ENCODE measurements around the gene THEMIS.

THEMIS gene

DNA sequence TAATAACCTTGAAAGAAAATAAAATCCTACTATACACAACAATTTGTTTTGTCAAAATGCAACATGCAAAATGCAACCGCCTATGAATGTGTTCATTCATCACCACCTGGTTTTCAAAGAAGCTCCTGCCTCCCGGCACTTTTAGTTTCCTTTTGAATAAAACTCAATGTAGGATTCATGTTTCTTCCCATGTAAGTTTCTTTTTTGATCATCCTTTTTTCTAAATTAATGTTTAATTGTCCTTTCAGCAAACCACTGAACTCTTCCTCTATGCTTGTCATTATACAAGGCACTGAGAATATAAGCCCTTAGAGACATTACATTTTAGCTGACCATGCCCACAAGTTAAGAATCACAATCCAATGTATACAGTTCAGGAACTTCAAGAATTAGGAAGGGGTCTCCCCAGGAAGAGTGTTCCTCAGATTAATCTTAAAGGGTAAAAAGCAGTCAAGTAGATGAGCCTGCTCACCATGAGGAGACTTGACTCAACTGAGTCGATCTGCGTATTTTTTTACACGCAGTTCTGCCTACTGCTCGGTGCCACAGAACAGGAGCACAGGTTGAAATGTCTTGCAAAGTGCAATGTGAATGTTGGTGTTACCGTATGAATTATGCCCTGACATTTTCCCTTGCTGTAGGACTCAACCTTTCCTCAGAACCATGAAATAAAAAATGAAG, 7.2 kb upstream of the THEMIS start:
- no peak for TF ChIP-seq CEBPB (IDR thresholded peaks at IDR 0.05)
- no peak for TF ChIP-seq TEAD4 (IDR thresholded peaks at IDR 0.05)
- TF ChIP-seq MAX (IDR thresholded peaks at IDR 0.05), result no peak
- TF ChIP-seq NFIC (IDR thresholded peaks at IDR 0.05), result no peak
- TF ChIP-seq ZBTB7A (IDR thresholded peaks at IDR 0.05; ENCODE audit: low read depth), result no peak
- no peak for TF ChIP-seq CREB1 (IDR thresholded peaks at IDR 0.05; ENCODE audit: low read depth)
- no peak for TF ChIP-seq USF1 (IDR thresholded peaks at IDR 0.05)
- TF ChIP-seq YY1 (IDR thresholded peaks at IDR 0.05; ENCODE audit: low read depth), result no peak

DNA sequence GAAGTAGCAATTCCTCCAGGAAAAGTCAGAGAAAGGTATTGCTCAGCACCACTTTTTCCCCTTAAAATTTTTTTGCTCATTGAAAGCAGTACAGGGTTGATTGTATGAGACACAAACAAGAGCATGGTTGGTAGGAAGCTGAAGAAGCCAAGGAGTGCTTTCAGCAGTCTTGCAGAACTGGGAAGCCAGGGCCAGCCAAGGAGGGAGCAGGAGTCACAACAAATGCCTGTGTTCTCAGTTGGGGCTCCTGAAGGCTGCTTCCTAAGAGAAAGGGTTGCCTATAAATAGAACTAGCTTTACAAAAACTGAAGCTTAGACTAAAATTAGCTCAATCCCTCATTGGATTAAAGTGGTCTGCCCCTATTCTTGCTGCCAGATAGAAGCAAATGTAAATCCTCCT, 3.3 kb upstream of the THEMIS start:
- TF ChIP-seq YY1 (IDR thresholded peaks at IDR 0.05; ENCODE audit: low read depth), result no peak
- no peak for TF ChIP-seq USF1 (IDR thresholded peaks at IDR 0.05)
- TF ChIP-seq NFIC (IDR thresholded peaks at IDR 0.05), result no peak
- no peak for TF ChIP-seq MAX (IDR thresholded peaks at IDR 0.05)
- no peak for TF ChIP-seq TEAD4 (IDR thresholded peaks at IDR 0.05)
- TF ChIP-seq CREB1 (IDR thresholded peaks at IDR 0.05; ENCODE audit: low read depth), result no peak
- TF ChIP-seq TAF1 (IDR thresholded peaks at IDR 0.05; ENCODE audit: low read depth), result no peak
- no peak for TF ChIP-seq RAD21 (IDR thresholded peaks at IDR 0.05; ENCODE audit: low read depth)
- no peak for TF ChIP-seq TCF12 (IDR thresholded peaks at IDR 0.05; ENCODE audit: low read depth)
- no peak for TF ChIP-seq FOXM1 (IDR thresholded peaks at IDR 0.05; ENCODE audit: borderline replicate concordance, low read depth)
- TF ChIP-seq REST (IDR thresholded peaks at IDR 0.05; ENCODE audit: low read depth), result no peak
- TF ChIP-seq EGR1 (IDR thresholded peaks at IDR 0.05), result no peak
- TF ChIP-seq EP300 (IDR thresholded peaks at IDR 0.05; ENCODE audit: borderline replicate concordance), result no peak
- no peak for TF ChIP-seq ZBTB7A (IDR thresholded peaks at IDR 0.05; ENCODE audit: low read depth)
- TF ChIP-seq CEBPB (IDR thresholded peaks at IDR 0.05), result no peak

GRCh38 chr6:127902933-127903332, 2.1 kb upstream of the THEMIS start:
- TF ChIP-seq CREB1 (IDR thresholded peaks at IDR 0.05; ENCODE audit: low read depth) (no peak), TAF1 (IDR thresholded peaks at IDR 0.05; ENCODE audit: low read depth) (no peak), ZBTB7A (IDR thresholded peaks at IDR 0.05; ENCODE audit: low read depth) (no peak), FOXM1 (IDR thresholded peaks at IDR 0.05; ENCODE audit: borderline replicate concordance, low read depth) (no peak), USF1 (IDR thresholded peaks at IDR 0.05) (no peak), YY1 (IDR thresholded peaks at IDR 0.05; ENCODE audit: low read depth) (no peak), TCF12 (IDR thresholded peaks at IDR 0.05; ENCODE audit: low read depth) (no peak), MAX (IDR thresholded peaks at IDR 0.05) (no peak), NFIC (IDR thresholded peaks at IDR 0.05) (no peak), CEBPB (IDR thresholded peaks at IDR 0.05) (no peak), TEAD4 (IDR thresholded peaks at IDR 0.05) (no peak)

GRCh38 chr6:127897484-127897883, 3.4 kb downstream of the THEMIS start:
- TF ChIP-seq CEBPB (IDR thresholded peaks at IDR 0.05) (no peak), EP300 (IDR thresholded peaks at IDR 0.05; ENCODE audit: borderline replicate concordance) (no peak), ZBTB7A (IDR thresholded peaks at IDR 0.05; ENCODE audit: low read depth) (no peak), FOXM1 (IDR thresholded peaks at IDR 0.05; ENCODE audit: borderline replicate concordance, low read depth) (no peak)

DNA sequence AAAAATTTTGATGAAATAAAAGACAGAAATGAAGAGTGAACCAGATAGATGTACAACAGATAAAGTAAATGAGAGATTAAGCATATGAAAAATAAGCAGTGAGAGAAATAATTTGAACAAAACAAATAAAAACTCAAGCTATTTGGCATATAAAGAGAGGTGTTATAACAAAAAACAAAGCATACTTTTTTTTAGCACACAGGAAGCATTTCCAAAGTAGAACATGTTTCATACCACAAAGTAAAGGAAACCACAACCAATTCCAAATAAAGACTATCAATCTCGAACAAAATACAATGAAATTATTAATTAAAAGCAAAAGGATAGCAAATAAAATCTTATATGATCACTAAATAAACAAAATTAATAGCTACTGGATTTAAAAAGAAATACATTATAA, 6.8 kb downstream of the THEMIS start:
- TF ChIP-seq RAD21 (IDR thresholded peaks at IDR 0.05; ENCODE audit: low read depth) (no peak), EP300 (IDR thresholded peaks at IDR 0.05; ENCODE audit: borderline replicate concordance) (no peak), ZBTB7A (IDR thresholded peaks at IDR 0.05; ENCODE audit: low read depth) (no peak), REST (IDR thresholded peaks at IDR 0.05; ENCODE audit: low read depth) (no peak), FOXM1 (IDR thresholded peaks at IDR 0.05; ENCODE audit: borderline replicate concordance, low read depth) (no peak), EGR1 (IDR thresholded peaks at IDR 0.05) (no peak), TAF1 (IDR thresholded peaks at IDR 0.05; ENCODE audit: low read depth) (no peak), USF1 (IDR thresholded peaks at IDR 0.05) (no peak), CREB1 (IDR thresholded peaks at IDR 0.05; ENCODE audit: low read depth) (no peak)
